A673 (cell line): ENCODE results near the gene TBC1D4. TPM values are rescaled to one million over a fixed set of nuclear protein-coding genes. Genes with fewer than 3 reads are reported as not detected.

ENCODE experiments used
- BruUV-seq: library from RNA; stranded (reverse); fragments of 400-500 nt; replicated peaks from 2 replicates; lab custom pipeline; 2021; lab: Mats Ljungman, UMichigan
- CTCF ChIA-PET: fragments of 300-600 bp; sonication (Branson Sonifier 250); formaldehyde crosslinking; loops from one replicate; lab custom pipeline; 2022; ENCODE audit warnings: antibody characterized with exemption; lab: Charles Lee
- POLR2A ChIA-PET: fragments of 300-600 bp; sonication (Branson Sonifier 250); formaldehyde crosslinking; loops from one replicate; lab custom pipeline; 2022; ENCODE audit warnings: antibody characterized with exemption; ENCODE audit not compliant: low non-redundant PET; lab: Charles Lee
- DNase-seq: peaks from one replicate; pipeline ENCODE4 v3.0.0-alpha.2; 2015; ENCODE audit warnings: low spot score
- H3K27ac ChIP-seq: fragments of 200-600 bp; sonication (generic); 2 replicates; pipeline ENCODE4 v1.5.1; 2016; ENCODE audit warnings: mixed run types, low read depth, mild to moderate bottlenecking, mixed read lengths, antibody characterized with exemption, low read length; ENCODE audit not compliant: poor library complexity, severe bottlenecking
- H3K27me3 ChIP-seq: fragments of 200-600 bp; sonication (generic); replicated peaks from 2 replicates; pipeline ENCODE4 v1.6.1; 2017; ENCODE audit warnings: mixed run types, low read depth, mild to moderate bottlenecking, mixed read lengths, antibody characterized with exemption, low read length; ENCODE audit not compliant: insufficient read depth, poor library complexity
- H3K36me3 ChIP-seq: fragments of 200-600 bp; sonication (generic); 2 replicates; pipeline ENCODE4 v1.6.1; 2016; ENCODE audit warnings: mixed run types, mild to moderate bottlenecking, mixed read lengths, antibody characterized with exemption, low read length; ENCODE audit not compliant: insufficient read depth, poor library complexity, severe bottlenecking
- H3K4me1 ChIP-seq: fragments of 200-600 bp; sonication (generic); 2 replicates; pipeline ENCODE4 v1.6.1; 2017; ENCODE audit warnings: mixed run types, mild to moderate bottlenecking, mixed read lengths, antibody characterized with exemption, low read length; ENCODE audit not compliant: insufficient read depth, poor library complexity, severe bottlenecking
- H3K4me3 ChIP-seq: fragments of 200-600 bp; sonication (generic); 2 replicates; pipeline ENCODE4 v1.5.1; 2016; ENCODE audit warnings: low read depth, mixed run types, mild to moderate bottlenecking, mixed read lengths, low read length; ENCODE audit not compliant: poor library complexity, severe bottlenecking
- H3K9me3 ChIP-seq: fragments of 200-600 bp; sonication (generic); 2 replicates; pipeline ENCODE4 v1.6.1; 2016; ENCODE audit warnings: mixed run types, low read depth, mild to moderate bottlenecking, mixed read lengths, antibody characterized with exemption, low read length; ENCODE audit not compliant: poor library complexity, severe bottlenecking
- EZH2 ChIP-seq: fragments of 200-600 bp; sonication (generic); IDR thresholded peaks from 2 replicates; pipeline ENCODE4 v1.6.1; 2017; ENCODE audit warnings: borderline replicate concordance, low read depth, mild to moderate bottlenecking, mixed read lengths, antibody characterized with exemption, low read length; ENCODE audit not compliant: poor library complexity, severe bottlenecking
- intact Hi-C: fragments of 100-400 bp; cut with micrococcal nuclease; formaldehyde crosslinking; loops from one replicate; pipeline ENCODE4 v1.10.0; 2022; ENCODE audit not compliant: unreplicated experiment
- total RNA-seq: library from RNA; stranded (reverse); gene quantifications from 2 replicates; pipeline ENCODE4 v1.2.3, GENCODE V29; 2021
- TF ChIP-seq, protein P1 (sequence below): fragments of 300-800, 200-600 bp; sonication (generic); conservative IDR thresholded peaks from 2 replicates; pipeline ENCODE4 v1.5.1; 2017; ENCODE audit warnings: low read depth, mild to moderate bottlenecking, antibody characterized with exemption, low read length, moderate library complexity, mixed read lengths

TBC1D4 gene
- total RNA-seq, 1 experiment from 2014 or later: 9.8 TPM

- intact Hi-C loops: no loop called here
- no TSS peak for BruUV-seq
- Histone ChIP-seq H3K27me3 (no peaks in the 10 kb centered on the region), H3K4me3 (no peak overlapping the region), H3K9me3 (no peaks in the 10 kb centered on the region), H3K27ac (no peak overlapping the region), H3K36me3 (no peaks in the 10 kb centered on the region), H3K4me1 (no peaks in the 10 kb centered on the region)
- ChIA-PET CTCF (no interaction called here), POLR2A (no interaction called here)
- DNase-seq: no peak
- TF ChIP-seq EZH2: no peak
- TF ChIP-seq, protein P1, sequence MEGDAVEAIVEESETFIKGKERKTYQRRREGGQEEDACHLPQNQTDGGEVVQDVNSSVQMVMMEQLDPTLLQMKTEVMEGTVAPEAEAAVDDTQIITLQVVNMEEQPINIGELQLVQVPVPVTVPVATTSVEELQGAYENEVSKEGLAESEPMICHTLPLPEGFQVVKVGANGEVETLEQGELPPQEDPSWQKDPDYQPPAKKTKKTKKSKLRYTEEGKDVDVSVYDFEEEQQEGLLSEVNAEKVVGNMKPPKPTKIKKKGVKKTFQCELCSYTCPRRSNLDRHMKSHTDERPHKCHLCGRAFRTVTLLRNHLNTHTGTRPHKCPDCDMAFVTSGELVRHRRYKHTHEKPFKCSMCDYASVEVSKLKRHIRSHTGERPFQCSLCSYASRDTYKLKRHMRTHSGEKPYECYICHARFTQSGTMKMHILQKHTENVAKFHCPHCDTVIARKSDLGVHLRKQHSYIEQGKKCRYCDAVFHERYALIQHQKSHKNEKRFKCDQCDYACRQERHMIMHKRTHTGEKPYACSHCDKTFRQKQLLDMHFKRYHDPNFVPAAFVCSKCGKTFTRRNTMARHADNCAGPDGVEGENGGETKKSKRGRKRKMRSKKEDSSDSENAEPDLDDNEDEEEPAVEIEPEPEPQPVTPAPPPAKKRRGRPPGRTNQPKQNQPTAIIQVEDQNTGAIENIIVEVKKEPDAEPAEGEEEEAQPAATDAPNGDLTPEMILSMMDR: no peak
These were observed 20.7 kb downstream of the TBC1D4 start for GRCh38 chr13:75461314-75461713.

DNA sequence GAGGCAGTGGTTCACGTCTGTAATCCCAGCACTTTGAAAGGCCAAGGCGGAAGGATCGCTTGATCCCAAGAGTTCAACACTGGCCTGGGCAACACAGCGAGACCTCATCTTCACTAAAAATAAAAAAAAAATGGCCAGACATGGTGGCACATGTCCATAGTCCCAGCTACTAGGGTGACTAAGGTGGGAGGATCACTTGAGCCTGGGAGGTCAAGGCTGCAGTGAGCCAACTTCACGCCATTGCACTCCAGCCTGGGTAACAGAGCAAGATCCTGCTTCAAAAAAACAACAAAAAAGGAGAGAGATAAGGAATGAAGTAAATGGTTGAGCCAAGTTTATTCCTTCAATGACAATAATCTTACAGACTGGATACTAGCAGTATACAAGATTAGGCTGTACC lies 21.3 kb downstream of the TBC1D4 start:
- intact Hi-C loops: no loop called here
- H3K27ac ChIP-seq: no peak overlapping the region
- no peak for TF ChIP-seq EZH2
- TF ChIP-seq, protein P1: no peak
- H3K27me3 ChIP-seq: no peaks in the 10 kb centered on the region
- no peaks in the 10 kb centered on the region for H3K9me3 ChIP-seq
- POLR2A ChIA-PET: no interaction called here
- no peaks in the 10 kb centered on the region for H3K36me3 ChIP-seq
- CTCF ChIA-PET: no interaction called here
- H3K4me3 ChIP-seq: no peak overlapping the region
- H3K4me1 ChIP-seq: no peaks in the 10 kb centered on the region
- no peak for DNase-seq
- BruUV-seq: no TSS peak

- Histone ChIP-seq H3K36me3 (no peaks in the 10 kb centered on the region), H3K27me3 (no peaks in the 10 kb centered on the region), H3K4me1 (no peaks in the 10 kb centered on the region), H3K4me3 (no peak overlapping the region), H3K9me3 (no peaks in the 10 kb centered on the region), H3K27ac (no peak overlapping the region)
- TF ChIP-seq, protein P1: no peak
- no peak for TF ChIP-seq EZH2
- ChIA-PET POLR2A (no interaction called here), CTCF (no interaction called here)
- no TSS peak for BruUV-seq
- intact Hi-C loops: no loop called here
- no peak for DNase-seq
These were observed 23.1 kb downstream of the TBC1D4 start for GRCh38 chr13:75458696-75459422.
